ENCODE data around the gene TPD52L1. TPM values are rescaled to one million over a fixed set of nuclear protein-coding genes. Genes with fewer than 3 reads are reported as not detected.

The TPD52L1 gene
- polyA plus RNA-seq, 4 donors: 83.5 to 114 (median 93.9) TPM

GRCh38 chr6:125173341-125174095 lies 19.9 kb downstream of the TPD52L1 start:
- DNase-seq (ENCODE audit: low read depth in 4 of 4, low spot score in 3 of 4): no peak

GRCh38 chr6:125174626-125175025 lies 21.1 kb downstream of the TPD52L1 start:
- DNase-seq (ENCODE audit: low read depth in 4 of 4, low spot score in 3 of 4): no peak

- no peak for DNase-seq (ENCODE audit: low read depth in 4 of 4, low spot score in 3 of 4)
These were observed 22.0 kb downstream of the TPD52L1 start for GRCh38 chr6:125175466-125176048.

- no peak for DNase-seq (ENCODE audit: low read depth in 4 of 4, low spot score in 3 of 4)
These were observed 28.9 kb downstream of the TPD52L1 start for GRCh38 chr6:125182237-125183008.

GRCh38 chr6:125183391-125183790 lies 29.8 kb downstream of the TPD52L1 start:
- DNase-seq (ENCODE audit: low read depth in 4 of 4, low spot score in 3 of 4): no peak

- DNase-seq (ENCODE audit: low read depth in 4 of 4, low spot score in 3 of 4): no peak
These were observed 34.5 kb downstream of the TPD52L1 start for GRCh38 chr6:125188037-125188436.

GRCh38 chr6:125188594-125189203 lies 35.1 kb downstream of the TPD52L1 start:
- no peak for DNase-seq (ENCODE audit: low read depth in 4 of 4, low spot score in 3 of 4)

- no peak for DNase-seq (ENCODE audit: low read depth in 4 of 4, low spot score in 3 of 4)
These were observed 35.9 kb downstream of the TPD52L1 start for GRCh38 chr6:125189494-125189893.

- DNase-seq (ENCODE audit: low read depth in 4 of 4, low spot score in 3 of 4): no peak
These were observed 37.1 kb downstream of the TPD52L1 start for GRCh38 chr6:125190667-125191066.

- no peak for DNase-seq (ENCODE audit: low read depth in 4 of 4, low spot score in 3 of 4)
These were observed 38.5 kb downstream of the TPD52L1 start for GRCh38 chr6:125191916-125192609.

GRCh38 chr6:125192610-125192930 lies 39.0 kb downstream of the TPD52L1 start:
- no peak for DNase-seq (ENCODE audit: low read depth in 4 of 4, low spot score in 3 of 4)

- DNase-seq (ENCODE audit: low read depth in 4 of 4, low spot score in 3 of 4): no peak
These were observed 39.6 kb downstream of the TPD52L1 start for GRCh38 chr6:125193208-125193607.

GRCh38 chr6:125194941-125195340 lies 41.4 kb downstream of the TPD52L1 start:
- no peak for DNase-seq (ENCODE audit: low read depth in 4 of 4, low spot score in 3 of 4)

GRCh38 chr6:125195526-125195925 lies 42.0 kb downstream of the TPD52L1 start:
- no peak for DNase-seq (ENCODE audit: low read depth in 4 of 4, low spot score in 3 of 4)

- no peak for DNase-seq (ENCODE audit: low read depth in 4 of 4, low spot score in 3 of 4)
These were observed 43.0 kb downstream of the TPD52L1 start for GRCh38 chr6:125196613-125197012.

- no peak for DNase-seq (ENCODE audit: low read depth in 4 of 4, low spot score in 3 of 4)
These were observed 44.3 kb downstream of the TPD52L1 start for GRCh38 chr6:125197795-125198269.

- no peak for DNase-seq (ENCODE audit: low read depth in 4 of 4, low spot score in 3 of 4)
These were observed 44.9 kb downstream of the TPD52L1 start for GRCh38 chr6:125198398-125198937.

GRCh38 chr6:125200941-125201340 lies 47.4 kb downstream of the TPD52L1 start:
- no peak for DNase-seq (ENCODE audit: low read depth in 4 of 4, low spot score in 3 of 4)

GRCh38 chr6:125201961-125202729 lies 48.6 kb downstream of the TPD52L1 start:
- DNase-seq (ENCODE audit: low read depth in 4 of 4, low spot score in 3 of 4): no peak

GRCh38 chr6:125203395-125203794 lies 49.8 kb downstream of the TPD52L1 start:
- no peak for DNase-seq (ENCODE audit: low read depth in 4 of 4, low spot score in 3 of 4)

Measured in right renal pelvis (tissue), 4 donors.